GM12873 (cell line): Measurements from ENCODE around the gene OSCP1.

Source experiments
- TF ChIP-seq, protein P1 (sequence below): IDR thresholded peaks from 2 replicates; pipeline ENCODE4 v1.5.1; 2012; ENCODE audit warnings: low read depth, mild to moderate bottlenecking, moderate library complexity, low read length, control low read depth; ENCODE audit not compliant: insufficient read depth; ENCODE audit errors: missing control alignments

Gene OSCP1

DNA sequence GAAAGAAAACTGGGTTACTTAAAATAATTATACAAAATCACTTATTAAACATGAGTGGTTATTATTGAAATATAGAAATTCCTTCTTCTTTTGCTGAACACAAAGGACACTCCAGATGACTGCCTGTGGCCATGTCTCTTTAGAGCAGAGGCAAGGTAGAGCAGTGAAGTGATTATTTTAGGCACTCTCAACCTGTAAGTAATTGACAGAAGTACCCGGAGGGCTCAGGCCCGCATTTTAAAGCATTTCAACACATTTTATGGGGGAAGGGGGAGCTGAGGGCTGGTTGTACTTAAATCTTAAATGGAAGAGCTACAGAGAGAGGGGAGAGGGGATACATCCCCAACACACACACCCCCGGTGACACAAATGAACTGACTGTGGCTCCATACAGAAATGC lies 10.2 kb downstream of the OSCP1 start:
- TF ChIP-seq, protein P1, sequence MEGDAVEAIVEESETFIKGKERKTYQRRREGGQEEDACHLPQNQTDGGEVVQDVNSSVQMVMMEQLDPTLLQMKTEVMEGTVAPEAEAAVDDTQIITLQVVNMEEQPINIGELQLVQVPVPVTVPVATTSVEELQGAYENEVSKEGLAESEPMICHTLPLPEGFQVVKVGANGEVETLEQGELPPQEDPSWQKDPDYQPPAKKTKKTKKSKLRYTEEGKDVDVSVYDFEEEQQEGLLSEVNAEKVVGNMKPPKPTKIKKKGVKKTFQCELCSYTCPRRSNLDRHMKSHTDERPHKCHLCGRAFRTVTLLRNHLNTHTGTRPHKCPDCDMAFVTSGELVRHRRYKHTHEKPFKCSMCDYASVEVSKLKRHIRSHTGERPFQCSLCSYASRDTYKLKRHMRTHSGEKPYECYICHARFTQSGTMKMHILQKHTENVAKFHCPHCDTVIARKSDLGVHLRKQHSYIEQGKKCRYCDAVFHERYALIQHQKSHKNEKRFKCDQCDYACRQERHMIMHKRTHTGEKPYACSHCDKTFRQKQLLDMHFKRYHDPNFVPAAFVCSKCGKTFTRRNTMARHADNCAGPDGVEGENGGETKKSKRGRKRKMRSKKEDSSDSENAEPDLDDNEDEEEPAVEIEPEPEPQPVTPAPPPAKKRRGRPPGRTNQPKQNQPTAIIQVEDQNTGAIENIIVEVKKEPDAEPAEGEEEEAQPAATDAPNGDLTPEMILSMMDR: no peak

DNA sequence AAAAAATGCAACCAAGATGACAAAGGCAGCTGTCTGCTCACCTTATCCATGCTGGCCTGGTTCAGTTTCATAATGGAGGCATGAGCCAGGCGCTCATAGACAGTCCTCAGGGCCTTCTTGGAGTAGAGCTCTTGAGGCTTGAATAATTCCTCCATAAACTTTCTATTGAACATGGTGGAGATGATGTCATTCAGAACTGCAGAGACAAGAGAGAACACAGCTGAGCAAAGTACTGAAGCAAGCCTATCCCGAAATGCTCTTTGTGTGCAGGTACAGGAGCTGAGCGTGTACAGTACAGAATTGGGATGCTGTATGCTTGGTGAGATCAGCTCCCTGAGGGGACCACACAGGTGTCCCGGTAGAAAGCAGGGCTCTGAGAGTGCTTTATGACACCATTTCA lies 11.5 kb downstream of the OSCP1 start:
- TF ChIP-seq, protein P1: no peak

DNA sequence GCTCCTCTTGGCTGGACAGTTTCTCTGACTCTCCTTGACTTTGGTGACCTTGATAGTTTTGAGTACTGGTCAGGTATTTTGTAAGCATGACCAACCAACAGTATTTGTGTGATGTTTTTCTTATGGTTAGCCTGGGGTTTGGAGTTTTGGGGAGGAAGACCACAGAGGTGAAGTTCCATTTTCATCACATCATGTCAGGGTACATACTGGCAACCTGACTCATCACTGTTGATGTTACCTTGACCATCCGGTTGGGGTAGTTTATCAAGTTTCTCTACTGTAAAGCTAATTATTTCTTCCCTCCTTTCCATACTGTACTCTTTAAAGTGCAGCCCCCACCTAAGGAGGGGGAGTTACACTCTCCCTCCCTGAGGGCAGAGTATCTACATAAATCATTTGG lies 13.4 kb downstream of the OSCP1 start:
- TF ChIP-seq, protein P1: no peak

DNA sequence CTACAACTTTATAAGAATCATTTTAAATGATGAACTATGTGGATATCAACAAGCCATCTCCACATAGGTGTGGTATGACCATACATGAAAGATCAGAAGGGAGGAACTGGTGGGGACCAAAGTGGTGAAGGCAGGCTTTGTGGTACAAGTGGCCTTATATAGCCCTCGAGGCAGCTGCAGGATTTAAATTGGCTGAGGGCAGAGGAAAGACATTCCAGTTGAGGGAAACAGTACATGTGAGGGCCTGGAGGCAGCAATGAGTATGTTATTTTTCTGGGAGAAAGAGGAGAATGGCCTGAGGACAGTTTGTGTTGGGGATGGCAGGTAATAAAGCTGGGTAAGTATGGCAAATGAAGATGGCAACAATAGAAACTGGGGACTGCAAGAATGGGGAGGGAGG lies 17.1 kb downstream of the OSCP1 start:
- TF ChIP-seq, protein P1: no peak

DNA sequence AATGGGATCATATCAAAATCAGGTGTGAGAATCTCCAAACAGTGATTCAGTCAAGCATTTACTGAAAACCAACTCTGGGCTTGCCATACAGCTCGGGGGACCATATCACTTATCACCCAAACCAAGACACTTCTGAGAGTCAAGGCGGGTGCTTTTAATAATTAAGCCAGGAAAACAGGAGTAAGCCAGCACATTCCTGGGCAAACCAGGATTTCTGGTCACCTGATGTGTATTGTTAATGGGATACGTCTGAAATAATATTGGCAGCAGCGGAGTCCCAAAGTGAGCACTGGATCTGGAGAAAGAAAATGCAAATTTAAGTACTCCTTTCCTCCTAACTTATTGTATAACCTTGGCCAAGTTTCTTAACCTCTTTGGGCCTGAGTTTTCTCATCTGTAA lies 17.6 kb downstream of the OSCP1 start:
- TF ChIP-seq, protein P1: no peak

DNA sequence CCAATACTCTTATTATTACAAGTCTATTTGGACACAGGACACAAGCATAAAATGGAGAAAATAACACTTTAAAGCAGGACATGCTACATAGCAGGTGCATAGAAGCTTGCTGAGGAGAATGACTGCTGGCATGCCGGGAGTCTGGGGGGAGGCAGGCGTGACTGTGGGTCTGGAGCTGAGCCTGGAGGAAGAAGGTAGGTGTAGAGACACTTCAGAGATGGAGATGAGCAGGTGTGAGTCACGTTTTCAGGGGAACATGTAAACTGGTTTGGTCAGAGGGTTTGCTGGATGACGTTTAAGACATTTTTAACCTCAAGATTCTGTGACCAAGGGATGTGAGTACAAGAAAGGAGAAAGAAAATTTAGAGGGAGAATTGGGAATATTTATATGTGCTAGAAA lies 24.5 kb downstream of the OSCP1 start:
- TF ChIP-seq, protein P1: no peak

DNA sequence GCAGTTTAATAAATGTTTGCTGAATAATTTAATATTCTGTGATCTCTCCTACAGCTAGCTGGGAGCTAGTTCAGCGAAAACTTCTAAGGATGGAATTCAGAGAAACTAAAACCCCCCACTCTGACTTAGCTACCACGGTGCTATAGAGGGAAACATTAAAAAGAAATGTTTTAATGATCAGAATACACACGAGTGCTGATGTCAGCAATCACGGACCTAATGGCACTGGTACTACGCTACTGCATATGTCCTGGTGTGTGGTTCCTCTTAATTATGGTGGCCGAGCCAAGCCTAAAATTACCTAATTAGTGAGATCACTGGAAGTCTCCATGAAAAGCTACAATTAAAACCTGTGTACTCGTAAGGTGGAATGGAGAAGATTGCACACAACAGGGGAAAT lies 28.6 kb downstream of the OSCP1 start:
- TF ChIP-seq, protein P1: no peak
